Peyer's patch (tissue), 4 donors: ENCODE results near the gene CEP290. TPM values are rescaled to one million over a fixed set of nuclear protein-coding genes. Genes with fewer than 3 reads are reported as not detected.

Experiments
- DNase-seq, 3 donors: peaks; one replicate each; pipeline ENCODE4 v3.0.0-alpha.2; 2017 to 2019
- H3K27ac ChIP-seq, 4 donors: fragments of 200-600 bp; sonication (generic); one replicate each; pipeline ENCODE4 v1.5.1; 2016 to 2019
- H3K27me3 ChIP-seq, 2 donors: fragments of 200-600 bp; sonication (generic); one replicate each; pipeline ENCODE4 v1.5.1; 2019
- H3K36me3 ChIP-seq, 3 donors: fragments of 200-600 bp; sonication (generic); one replicate each; pipeline ENCODE4 v1.5.1; 2016 to 2019
- H3K4me1 ChIP-seq, 4 donors: fragments of 200-600 bp; sonication (generic); one replicate each; pipeline ENCODE4 v1.5.1; 2016 to 2019
- H3K4me3 ChIP-seq, 4 donors: fragments of 200-600 bp; sonication (generic); 1 replicate in 3 of 4; 2 replicates in 1 of 4; pipeline ENCODE4 v1.5.1; 2016 to 2019; ENCODE audit warnings: mild to moderate bottlenecking in 1 of 4
- H3K9me3 ChIP-seq, 4 donors: fragments of 200-600 bp; sonication (generic); one replicate each; pipeline ENCODE4 v1.5.1; 2016 to 2019; ENCODE audit warnings: mild to moderate bottlenecking in 1 of 4
- CTCF ChIP-seq, 6 experiments: fragments of 450-650 bp in 4 of 6; fragments of 200-600 bp in 2 of 6; sonication (generic) in 1 of 6; IDR thresholded peaks; one replicate each; pipeline ENCODE4 v1.5.1; 2017 to 2019; ENCODE audit warnings: antibody characterized with exemption in 6 of 6, mild to moderate bottlenecking in 3 of 6, moderate library complexity in 1 of 6
- POLR2A ChIP-seq, 2 donors: fragments of 450-650 bp; IDR thresholded peaks; one replicate each; pipeline ENCODE4 v1.5.1; 2017; ENCODE audit warnings: antibody characterized with exemption in 2 of 2, mild to moderate bottlenecking in 2 of 2, moderate library complexity in 2 of 2
- total RNA-seq, 4 donors: library from RNA; depleted of rRNA; stranded (reverse); fragments of >200 nt; gene quantifications; one replicate each; pipeline ENCODE4 v1.1.0, GENCODE V29; 2016

The CEP290 gene
- total RNA-seq, 4 donors from 2014 or later = 14.7 to 54.5 (median 24.6) TPM

GRCh38 chr12:88122666-88123065 is 19.2 kb downstream of the CEP290 start:
- Histone ChIP-seq H3K36me3 (peaks cover 0 to 13% (median 0%) of the 10 kb centered on the region in 3 donors), H3K4me3 (no peak overlapping the region), H3K4me1 (no peaks in the 10 kb centered on the region), H3K9me3 (no peaks in the 10 kb centered on the region), H3K27me3 (no peaks in the 10 kb centered on the region), H3K27ac (no peak overlapping the region)
- TF ChIP-seq POLR2A (IDR thresholded peaks at IDR 0.05) = no peak
- TF ChIP-seq CTCF (IDR thresholded peaks at IDR 0.05) = no peak
- no peak for DNase-seq

GRCh38 chr12:88113871-88114270 is 28.0 kb downstream of the CEP290 start:
- TF ChIP-seq POLR2A (IDR thresholded peaks at IDR 0.05) = no peak
- no peak for DNase-seq
- peaks cover 0 to 25% (median 0%) of the 10 kb centered on the region in 3 donors for H3K36me3 ChIP-seq

GRCh38 chr12:88111074-88111652 is 30.7 kb downstream of the CEP290 start:
- Histone ChIP-seq H3K27ac (no peak overlapping the region), H3K36me3 (peaks cover 0 to 20% (median 0%) of the 10 kb centered on the region in 3 donors), H3K9me3 (no peaks in the 10 kb centered on the region), H3K27me3 (no peaks in the 10 kb centered on the region), H3K4me1 (no peaks in the 10 kb centered on the region), H3K4me3 (peak overlapping the region in 2 of 4 donors; percentile 13 to 34)
- DNase-seq = no peak
- no peak for TF ChIP-seq POLR2A (IDR thresholded peaks at IDR 0.05)
- TF ChIP-seq CTCF (IDR thresholded peaks at IDR 0.05) = peak in 4 of 6 experiments; percentile 35 to 74 (median 58)

More at GRCh38 chr12:88113871-88114270, 28.0 kb downstream of the CEP290 start:
- H3K27ac ChIP-seq = no peak overlapping the region
- H3K27me3 ChIP-seq = no peaks in the 10 kb centered on the region
- no peaks in the 10 kb centered on the region for H3K9me3 ChIP-seq
- H3K4me1 ChIP-seq = no peaks in the 10 kb centered on the region
- no peak overlapping the region for H3K4me3 ChIP-seq

- TF ChIP-seq POLR2A (IDR thresholded peaks at IDR 0.05) (no peak), CTCF (IDR thresholded peaks at IDR 0.05) (no peak)
- Histone ChIP-seq H3K4me3 (no peak overlapping the region), H3K27ac (no peak overlapping the region), H3K9me3 (no peaks in the 10 kb centered on the region), H3K36me3 (peaks cover 0 to 13% (median 0%) of the 10 kb centered on the region in 3 donors), H3K27me3 (no peaks in the 10 kb centered on the region), H3K4me1 (no peaks in the 10 kb centered on the region)
- DNase-seq = no peak
Measured at GRCh38 chr12:88108021-88108420, 33.9 kb downstream of the CEP290 start.

- no peak overlapping the region for H3K4me3 ChIP-seq
- H3K36me3 ChIP-seq = peaks cover 0 to 11% (median 0%) of the 10 kb centered on the region in 3 donors
- TF ChIP-seq CTCF (IDR thresholded peaks at IDR 0.05) = no peak
- TF ChIP-seq POLR2A (IDR thresholded peaks at IDR 0.05) = no peak
- H3K9me3 ChIP-seq = no peaks in the 10 kb centered on the region
- no peak overlapping the region for H3K27ac ChIP-seq
- DNase-seq = no peak
- H3K27me3 ChIP-seq = no peaks in the 10 kb centered on the region
- H3K4me1 ChIP-seq = no peaks in the 10 kb centered on the region
Measured at GRCh38 chr12:88093573-88093972, 48.3 kb downstream of the CEP290 start.

GRCh38 chr12:88092771-88093170 is 49.1 kb downstream of the CEP290 start:
- no peak for DNase-seq
- Histone ChIP-seq H3K9me3 (no peaks in the 10 kb centered on the region), H3K27ac (no peak overlapping the region), H3K27me3 (no peaks in the 10 kb centered on the region), H3K4me1 (no peaks in the 10 kb centered on the region), H3K36me3 (peaks cover 0 to 14% (median 0%) of the 10 kb centered on the region in 3 donors), H3K4me3 (no peak overlapping the region)
- no peak for TF ChIP-seq CTCF (IDR thresholded peaks at IDR 0.05)
- no peak for TF ChIP-seq POLR2A (IDR thresholded peaks at IDR 0.05)
